ENCODE results near the gene ATP8A1.

GRCh38 chr4:42483426-42484379 is 173.2 kb downstream of the ATP8A1 start:
- TF ChIP-seq CTCF (IDR thresholded peaks at IDR 0.05; ENCODE audit: low read depth, low read length) (no peak), POLR2A (IDR thresholded peaks at IDR 0.05; ENCODE audit: extremely low read depth, insufficient read length) (no peak), MAX (IDR thresholded peaks at IDR 0.05; ENCODE audit: low read depth, low read length) (no peak), MYC (IDR thresholded peaks at IDR 0.05; ENCODE audit: low read depth, low read length) (no peak)

All from NB4 (cell line).